GM19467 (cell line): ENCODE data around the gene RAD9A.
A peak's percentile ranks its signal among the peaks of the same experiment; 100 is the strongest.

Experiments used
- ATAC-seq: cut with Tn5 transposase; IDR thresholded peaks from one replicate; pipeline ENCODE4 v1.9.1; 2021; ENCODE audit warnings: mild to moderate bottlenecking, moderate library complexity; ENCODE audit not compliant: unreplicated experiment

The RAD9A gene

DNA sequence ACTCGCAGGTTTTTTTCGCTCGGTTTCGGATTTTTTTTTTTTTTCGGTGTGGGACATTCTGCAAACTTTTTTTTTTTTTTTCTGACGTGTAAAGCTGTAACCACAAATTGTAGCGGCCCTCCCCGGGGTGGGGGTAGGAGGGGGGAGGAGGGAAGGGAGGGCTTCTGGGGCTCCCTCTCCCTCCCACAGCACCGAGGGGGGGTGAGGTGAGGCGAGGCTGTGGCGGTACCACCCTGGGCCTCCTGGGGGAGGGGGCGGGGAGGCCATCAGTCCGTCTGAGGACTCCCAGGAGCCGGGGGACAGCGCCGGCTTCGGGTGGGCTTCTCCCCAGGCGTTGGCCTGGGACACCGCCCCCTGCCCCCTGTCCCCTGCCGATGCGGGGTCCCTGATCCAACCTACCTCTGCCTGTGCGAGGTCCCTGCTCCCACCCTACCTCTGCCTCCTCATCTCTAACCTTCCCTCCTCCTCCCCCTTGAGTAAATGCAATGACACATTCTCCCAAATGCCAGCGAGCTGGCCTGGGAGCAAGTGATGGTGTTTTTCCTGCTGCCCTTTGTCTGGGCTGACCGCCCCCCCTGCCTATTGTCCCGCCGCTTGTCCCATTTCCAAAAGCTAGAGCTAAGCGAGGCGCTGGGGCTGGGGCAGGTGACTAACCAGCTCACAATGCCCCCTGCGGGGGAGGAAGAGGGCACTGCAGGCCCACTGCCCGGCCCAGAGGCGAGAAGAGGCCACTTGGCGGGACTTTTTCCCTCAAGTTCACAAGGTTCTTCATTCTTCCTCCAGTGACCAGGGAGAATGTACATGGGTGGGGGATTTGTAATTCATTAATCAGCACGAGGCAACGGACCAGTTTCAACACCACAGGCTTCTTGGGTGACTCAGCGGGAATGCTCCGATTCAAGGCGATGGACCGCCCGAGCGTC is 17.9 kb upstream of the RAD9A start:
- ATAC-seq = no peak

DNA sequence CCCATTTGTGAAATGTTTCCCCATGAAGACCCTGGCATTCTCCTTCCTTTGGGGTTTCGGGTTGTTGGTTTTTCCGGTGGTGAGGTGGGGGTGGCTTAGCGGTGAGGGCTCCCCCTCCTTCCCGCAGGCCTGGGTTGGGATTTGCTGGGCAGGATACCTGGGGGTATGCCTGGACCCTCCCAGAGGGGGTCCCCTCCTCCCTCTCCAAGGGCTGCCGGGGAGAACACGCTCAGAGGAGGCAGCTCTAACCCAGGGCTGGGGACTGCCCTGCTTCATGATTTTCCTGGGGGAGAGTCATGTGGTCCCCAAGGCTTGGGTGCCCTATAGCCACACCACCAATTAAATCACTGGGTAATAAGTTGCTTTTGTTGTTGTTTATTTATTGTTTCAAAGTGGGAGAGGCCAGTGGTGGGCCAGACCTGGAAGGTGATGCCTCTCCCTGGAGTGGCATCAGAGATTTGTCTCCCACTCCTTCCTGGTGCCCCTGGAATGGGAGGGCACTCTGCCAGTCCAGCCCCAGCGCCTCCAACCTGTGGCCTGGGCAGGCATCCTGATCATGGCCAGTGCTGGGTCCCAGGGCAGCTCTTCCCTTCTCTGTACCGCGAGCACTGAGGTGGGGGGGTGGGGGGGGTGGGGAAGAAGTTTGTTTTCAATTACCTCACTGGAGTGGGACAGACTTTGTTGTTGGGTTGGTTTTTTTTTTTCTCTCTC is 17.1 kb upstream of the RAD9A start:
- no peak for ATAC-seq

- no peak for ATAC-seq
These were observed 16.3 kb upstream of the RAD9A start for GRCh38 chr11:67375320-67376055.

- no peak for ATAC-seq
These were observed 15.5 kb upstream of the RAD9A start for GRCh38 chr11:67376063-67376820.

DNA sequence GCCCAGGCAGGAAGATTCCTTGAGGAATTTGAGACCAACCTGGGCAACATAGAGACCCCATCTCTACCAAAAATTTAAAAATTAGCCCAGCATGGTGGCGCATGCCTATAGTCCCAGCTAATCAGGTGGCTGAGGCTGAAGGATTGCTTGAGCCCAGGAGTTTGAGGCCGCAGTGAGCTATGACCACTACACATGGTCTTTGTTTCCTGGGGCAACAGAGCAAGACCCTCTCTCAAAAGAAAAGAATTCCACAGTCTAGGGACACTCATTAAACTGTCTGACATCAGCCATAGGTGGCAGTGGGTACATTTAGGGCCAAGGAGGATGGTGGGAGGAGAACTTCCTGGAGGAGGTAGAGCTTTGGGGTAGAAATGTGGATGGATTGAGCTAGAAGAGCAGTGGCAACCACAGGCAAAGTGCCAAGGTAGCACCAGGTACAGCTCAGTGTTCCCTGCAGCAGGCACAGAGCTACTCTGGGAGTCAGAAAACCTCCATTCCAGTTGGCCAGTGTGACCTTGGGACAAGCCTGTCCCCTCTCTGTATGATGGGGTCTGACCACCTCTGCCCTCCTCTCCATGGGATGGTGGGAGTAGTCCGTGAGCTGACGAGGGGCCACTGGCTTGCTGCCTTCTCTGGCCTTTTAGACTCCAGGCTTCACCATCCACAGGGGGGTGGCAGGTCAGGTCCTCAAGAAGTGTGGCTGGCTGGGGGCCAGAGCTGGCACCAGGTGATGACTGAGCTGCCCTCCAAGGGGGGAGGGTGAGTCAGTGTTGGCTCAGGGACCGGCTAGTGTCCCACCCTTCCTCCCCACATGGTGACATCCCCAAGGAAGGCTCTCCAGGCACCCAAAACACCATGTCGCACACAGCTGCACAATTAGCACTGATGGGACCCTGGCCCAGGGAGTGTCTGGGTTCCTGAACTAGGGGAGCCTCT is 14.6 kb upstream of the RAD9A start:
- ATAC-seq = no peak

DNA sequence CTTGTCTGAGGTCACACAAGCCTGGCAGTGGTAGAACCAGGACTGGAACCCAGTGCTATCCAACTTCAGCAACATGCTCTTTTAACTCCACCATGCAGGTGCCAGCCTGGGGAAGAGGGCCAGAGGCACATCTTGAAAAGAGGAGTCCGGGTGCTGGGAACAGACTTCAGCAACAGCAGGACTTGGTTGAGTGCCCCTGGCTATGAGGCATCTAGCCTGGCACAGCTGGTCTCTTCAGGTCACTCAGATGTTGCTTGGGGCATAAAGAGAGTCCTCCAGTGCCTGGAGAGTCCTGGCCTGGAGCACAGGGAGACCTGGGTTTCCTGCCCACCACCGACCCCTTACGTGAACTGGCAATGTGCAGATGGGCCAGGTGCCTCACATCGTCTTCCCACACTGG is 13.2 kb upstream of the RAD9A start:
- no peak for ATAC-seq

DNA sequence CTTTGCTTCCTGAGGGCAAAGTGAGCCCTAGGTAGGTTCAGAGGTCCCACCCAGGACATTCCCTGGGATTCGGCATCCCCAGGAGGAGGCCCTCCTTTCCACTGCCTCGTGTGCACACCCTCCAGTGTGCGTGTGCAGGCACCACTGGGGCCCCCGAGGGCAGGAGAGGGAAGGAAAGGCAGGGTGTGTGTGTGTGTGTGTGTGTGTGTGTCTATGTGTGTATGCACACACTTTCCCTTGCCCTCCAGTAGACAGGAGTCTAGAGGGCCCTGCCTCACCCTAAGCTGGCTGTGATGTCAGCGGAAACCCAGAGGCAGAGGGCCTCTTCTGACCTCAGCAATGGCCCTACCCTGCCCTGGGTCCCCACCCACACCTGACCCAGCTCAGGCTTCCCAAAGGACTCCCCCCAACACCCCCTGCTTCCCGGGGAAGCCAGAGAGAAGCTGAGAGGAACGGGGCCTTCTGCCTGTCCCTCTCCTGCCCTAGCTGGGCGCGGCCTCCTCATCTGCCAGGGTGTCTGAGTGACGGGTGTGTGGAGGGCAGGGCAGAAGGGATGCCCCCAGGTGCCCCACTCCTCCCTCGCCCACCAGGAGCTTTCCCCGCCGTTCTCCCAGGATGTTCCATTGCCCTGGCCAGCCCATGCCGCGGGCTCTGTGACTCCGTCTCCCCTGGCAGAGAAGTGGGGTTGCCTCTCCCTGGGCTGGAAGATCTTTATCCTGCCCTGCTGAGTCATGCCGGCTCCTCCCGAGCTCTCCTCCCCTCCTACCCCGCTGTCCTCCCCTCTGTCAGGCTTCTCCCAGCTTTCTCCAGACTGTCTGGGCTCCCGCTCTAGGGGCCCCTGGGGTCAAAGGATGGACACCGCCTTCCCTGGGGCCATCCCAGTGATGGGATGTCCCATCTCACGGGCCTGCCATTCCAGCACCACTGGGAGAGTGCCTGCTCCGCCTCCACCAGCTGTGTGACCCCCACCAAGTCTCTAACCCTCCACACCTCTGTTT is 12.4 kb upstream of the RAD9A start:
- ATAC-seq = no peak

DNA sequence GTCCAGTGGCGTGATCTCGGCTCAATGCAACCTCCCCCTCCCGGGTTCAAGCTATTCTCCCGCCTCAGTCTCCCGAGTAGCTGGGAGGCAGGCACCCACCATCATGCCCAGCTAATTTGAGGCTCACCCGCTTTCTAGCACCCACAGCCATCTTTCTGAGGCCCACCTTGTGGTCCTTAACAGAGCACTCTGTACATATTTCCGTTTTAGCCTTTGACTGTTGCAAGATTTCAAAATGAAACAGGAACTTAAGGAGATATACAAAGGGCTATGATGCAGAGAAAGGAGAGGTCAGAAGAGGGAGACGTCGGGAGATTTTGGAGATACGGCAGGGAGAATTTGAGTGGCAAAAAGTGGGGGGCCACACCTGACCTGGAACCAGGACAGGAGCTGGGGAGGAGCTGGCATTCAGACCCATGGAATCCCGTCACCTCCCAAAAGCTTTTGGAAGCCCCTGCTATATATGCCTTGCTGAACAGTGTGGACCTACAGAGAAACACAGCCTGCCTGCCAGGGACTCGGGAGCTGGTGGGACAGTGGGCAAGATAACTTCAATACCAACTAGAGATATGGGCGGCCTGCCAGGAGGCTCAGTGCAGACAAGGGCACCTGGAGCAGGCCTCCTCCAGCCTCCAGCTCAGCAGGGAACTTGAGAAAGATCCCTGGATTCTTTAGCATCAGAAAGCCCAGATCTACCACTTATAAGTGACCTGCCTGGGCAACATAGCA is 10.4 kb upstream of the RAD9A start:
- no peak for ATAC-seq

- no peak for ATAC-seq
These were observed 9.3 kb upstream of the RAD9A start for GRCh38 chr11:67382276-67383136.

DNA sequence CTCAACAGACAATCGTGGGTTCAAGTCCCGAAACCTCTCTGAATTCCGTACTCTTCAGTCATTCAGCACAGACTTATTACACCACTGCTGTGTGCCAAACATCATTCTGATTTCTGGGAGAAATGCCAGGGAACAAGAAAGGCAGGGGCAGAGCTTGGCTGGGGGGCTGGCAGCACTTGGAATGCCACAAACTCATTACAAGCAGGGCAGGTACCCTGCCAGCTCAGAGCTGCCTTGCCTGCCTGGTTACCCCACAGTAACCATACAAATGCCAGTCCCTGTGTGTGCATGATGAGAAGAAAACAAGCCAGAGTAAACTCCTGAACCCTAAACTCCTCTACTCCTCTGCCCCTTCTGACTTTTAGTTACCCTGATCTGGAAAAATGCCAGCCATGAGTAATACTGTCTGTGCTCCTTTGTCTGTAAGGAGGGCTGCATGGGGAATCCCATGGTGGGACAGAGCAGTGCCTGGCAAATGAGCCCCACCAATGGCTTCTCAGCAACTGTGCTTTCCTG is 6.9 kb upstream of the RAD9A start:
- ATAC-seq = no peak

GRCh38 chr11:67387069-67387468 is 4.7 kb upstream of the RAD9A start:
- ATAC-seq = no peak

DNA sequence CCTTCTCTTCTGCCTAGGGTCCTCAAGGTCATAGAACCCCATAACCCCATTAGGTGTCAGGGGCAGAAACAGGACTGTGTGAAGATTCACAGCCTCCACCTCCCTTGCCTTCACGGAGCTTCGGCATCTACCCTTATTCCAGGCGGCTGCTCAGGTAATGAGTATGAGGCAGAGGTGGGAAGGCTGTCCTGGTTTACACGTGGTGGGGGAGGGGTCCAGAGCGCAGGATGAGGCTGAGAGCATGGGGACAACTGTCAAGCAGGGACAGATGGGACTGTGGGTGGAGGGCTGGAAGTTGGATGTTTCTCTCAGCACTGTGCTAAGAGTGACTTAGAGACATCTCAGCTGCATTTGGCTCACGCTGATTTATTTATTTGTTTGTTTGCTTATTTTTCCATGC is 4.3 kb upstream of the RAD9A start:
- ATAC-seq = no peak

DNA sequence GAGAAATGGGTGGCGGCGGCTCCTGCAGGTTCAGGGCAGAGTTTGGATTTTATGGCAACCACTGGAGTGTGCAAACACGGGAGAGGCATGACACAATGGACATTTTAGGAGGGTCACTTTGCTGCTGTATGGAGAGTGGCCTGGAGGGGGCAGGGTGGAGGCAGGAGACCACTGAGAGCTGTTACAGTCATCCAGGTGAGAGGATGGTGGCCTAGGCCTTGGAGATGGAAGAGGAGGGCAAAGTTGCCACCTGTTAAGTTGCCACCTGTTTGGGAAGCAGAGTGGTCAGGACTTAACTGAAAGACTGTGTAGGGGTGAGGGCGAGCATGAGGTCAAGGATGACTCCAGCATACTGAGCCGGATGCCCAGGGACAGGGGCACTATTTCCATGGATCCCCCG is 2.3 kb upstream of the RAD9A start:
- ATAC-seq = no peak

DNA sequence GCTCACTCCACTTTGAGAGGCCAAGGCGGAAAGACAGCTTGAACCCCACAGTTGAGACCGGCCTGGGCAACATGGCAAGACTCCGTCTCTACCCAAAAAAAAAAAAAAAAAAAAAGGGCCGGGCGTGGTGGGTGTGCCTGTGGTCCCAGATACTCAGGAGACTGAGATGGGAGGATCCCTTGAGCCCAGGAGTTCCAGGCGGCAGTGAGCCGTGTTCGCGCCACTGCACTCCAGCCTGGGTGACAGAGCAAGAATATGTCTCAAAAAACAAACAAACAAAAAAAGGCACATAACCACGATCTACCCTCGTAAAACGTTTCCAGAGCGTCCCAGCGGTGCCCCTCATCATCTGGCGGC is 861 bp upstream of the RAD9A start:
- no peak for ATAC-seq

DNA sequence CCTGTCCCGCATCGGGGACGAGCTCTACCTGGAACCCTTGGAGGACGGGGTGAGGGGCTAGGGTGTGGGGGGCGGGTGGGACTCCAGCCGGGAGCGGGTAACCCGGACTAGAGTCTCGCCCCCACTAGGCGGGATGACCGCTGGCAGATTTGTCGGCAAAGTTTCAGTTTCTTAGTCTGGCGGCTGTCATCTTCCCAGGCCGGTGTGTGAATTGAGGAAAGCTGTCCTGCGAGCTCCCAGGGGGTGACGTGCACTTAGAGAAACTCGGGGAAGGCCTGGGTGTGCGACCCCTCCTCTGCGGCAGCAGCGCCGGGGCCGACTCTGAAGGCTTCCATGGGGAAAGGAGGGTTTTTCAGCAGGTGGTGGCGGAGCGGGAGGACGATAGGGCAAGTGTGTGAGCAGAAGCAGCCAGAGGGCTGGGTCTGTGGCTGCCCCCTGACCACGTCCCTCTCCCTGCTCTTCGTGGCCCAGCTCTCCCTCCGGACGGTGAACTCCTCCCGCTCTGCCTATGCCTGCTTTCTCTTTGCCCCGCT is 463 bp downstream of the RAD9A start:
- peak; percentile 24 for ATAC-seq

DNA sequence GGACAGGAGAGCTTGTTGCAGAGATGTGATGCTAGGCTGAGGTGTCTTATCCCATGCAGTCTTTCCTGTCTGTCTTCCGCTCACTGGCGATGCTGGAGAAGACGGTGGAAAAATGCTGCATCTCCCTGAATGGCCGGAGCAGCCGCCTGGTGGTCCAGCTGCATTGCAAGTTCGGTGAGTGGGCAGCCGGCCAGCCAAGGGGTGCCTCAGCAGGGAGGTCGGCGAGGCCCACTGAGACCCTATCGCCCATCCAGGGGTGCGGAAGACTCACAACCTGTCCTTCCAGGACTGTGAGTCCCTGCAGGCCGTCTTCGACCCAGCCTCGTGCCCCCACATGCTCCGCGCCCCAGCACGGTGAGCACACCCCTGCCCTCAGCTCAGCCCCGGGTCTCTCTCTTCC is 1.7 kb downstream of the RAD9A start:
- no peak for ATAC-seq

GRCh38 chr11:67393990-67394389 is 2.2 kb downstream of the RAD9A start:
- ATAC-seq = no peak
